GM23248 (cell line): ENCODE measurements around the gene OR5K4. TPM values are rescaled to one million over a fixed set of nuclear protein-coding genes. Genes with fewer than 3 reads are reported as not detected.

ENCODE experiments used
- DNase-seq: peaks from one replicate; pipeline ENCODE4 v3.0.0-alpha.2; 2015
- H2AFZ ChIP-seq: fragments of 200-600 bp; sonication (generic); 2 replicates; pipeline ENCODE4 v1.6.1; 2016; ENCODE audit warnings: antibody characterized with exemption
- H3F3A ChIP-seq: fragments of 200-600 bp; sonication (generic); 2 replicates; pipeline ENCODE4 v1.6.1; 2016; ENCODE audit warnings: mild to moderate bottlenecking, antibody characterized with exemption, mixed run types; ENCODE audit not compliant: insufficient read depth
- H3K27ac ChIP-seq: fragments of 200-600 bp; sonication (generic); 2 replicates; pipeline ENCODE4 v1.5.1; 2016; ENCODE audit warnings: mild to moderate bottlenecking
- H3K27me3 ChIP-seq: fragments of 200-600 bp; sonication (generic); replicated peaks from 2 replicates; pipeline ENCODE4 v1.6.1; 2016; ENCODE audit warnings: mild to moderate bottlenecking; ENCODE audit not compliant: insufficient read depth
- H3K36me3 ChIP-seq: fragments of 200-600 bp; sonication (generic); 2 replicates; pipeline ENCODE4 v1.6.1; 2016; ENCODE audit warnings: low read depth, mild to moderate bottlenecking
- H3K4me1 ChIP-seq: fragments of 200-600 bp; sonication (generic); 2 replicates; pipeline ENCODE4 v1.6.1; 2016; ENCODE audit warnings: mild to moderate bottlenecking; ENCODE audit not compliant: insufficient read depth
- H3K4me2 ChIP-seq: fragments of 200-600 bp; sonication (generic); one replicate; pipeline ENCODE4 v1.6.1; 2016; ENCODE audit warnings: mild to moderate bottlenecking; ENCODE audit not compliant: unreplicated experiment
- H3K4me3 ChIP-seq: fragments of 200-600 bp; sonication (generic); 2 replicates; pipeline ENCODE4 v1.5.1; 2016; ENCODE audit warnings: mild to moderate bottlenecking
- H3K79me2 ChIP-seq: fragments of 200-600 bp; sonication (generic); 2 replicates; pipeline ENCODE4 v1.6.1; 2016; ENCODE audit warnings: mild to moderate bottlenecking; ENCODE audit not compliant: insufficient read depth
- H3K9ac ChIP-seq: fragments of 200-600 bp; sonication (generic); 2 replicates; pipeline ENCODE4 v1.6.1; 2016; ENCODE audit warnings: mild to moderate bottlenecking
- H3K9me2 ChIP-seq: fragments of 200-600 bp; sonication (generic); 2 replicates; pipeline ENCODE4 v1.6.1; 2016; ENCODE audit warnings: mixed run types, mild to moderate bottlenecking, moderate library complexity; ENCODE audit not compliant: insufficient read depth
- H3K9me3 ChIP-seq: fragments of 200-600 bp; sonication (generic); one replicate; pipeline ENCODE4 v1.6.1; 2017; ENCODE audit warnings: low read depth
- H4K20me1 ChIP-seq: fragments of 200-600 bp; sonication (generic); 2 replicates; pipeline ENCODE4 v1.6.0; 2016; ENCODE audit not compliant: insufficient read depth
- EZH2 ChIP-seq: fragments of 200-600 bp; sonication (generic); IDR thresholded peaks from 2 replicates; pipeline ENCODE4 v1.6.1; 2018; ENCODE audit warnings: antibody characterized with exemption, mild to moderate bottlenecking; ENCODE audit not compliant: insufficient read depth, poor library complexity, severe bottlenecking
- EZH2phosphoT487 ChIP-seq: fragments of 200-600 bp; sonication (generic); IDR thresholded peaks from 2 replicates; pipeline ENCODE4 v1.6.1; 2018; ENCODE audit warnings: antibody characterized with exemption, moderate library complexity, mild to moderate bottlenecking, low read depth; ENCODE audit not compliant: insufficient read depth
- WGBS, 2 experiments: methylation state at CpG; one replicate each; pipeline ENCODE4 v1.1.6; 2015 to 2017; ENCODE audit warnings: low lambda C conversion rate in 2 of 2, low coverage in 1 of 2; ENCODE audit errors: missing lambda C conversion rate in 2 of 2; 5-methylcytosine and 5-hydroxymethylcytosine counted together
- in situ Hi-C: fragments of 300-500 bp; cut with MboI; formaldehyde crosslinking; loops from 2 replicates; pipeline ENCODE4 v1.15.0; 2020
- polyA plus RNA-seq: library from polyadenylated mRNA; unstranded; fragments of >200 nt; fragmentation: Nextera tagmentation; extraction: Ambion mirVana; gene quantifications from 2 replicates; pipeline ENCODE4 v1.2.1, GENCODE V29; 2016
- total RNA-seq: library from RNA; depleted of rRNA; stranded (reverse); fragments of >200 nt; shearing (Covaris generic); gene quantifications from 2 replicates; pipeline ENCODE4 v1.2.3, GENCODE V29; 2014

Gene OR5K4
- total and polyA plus RNA-seq, 2 experiments from 2014 or later: not detected

DNA sequence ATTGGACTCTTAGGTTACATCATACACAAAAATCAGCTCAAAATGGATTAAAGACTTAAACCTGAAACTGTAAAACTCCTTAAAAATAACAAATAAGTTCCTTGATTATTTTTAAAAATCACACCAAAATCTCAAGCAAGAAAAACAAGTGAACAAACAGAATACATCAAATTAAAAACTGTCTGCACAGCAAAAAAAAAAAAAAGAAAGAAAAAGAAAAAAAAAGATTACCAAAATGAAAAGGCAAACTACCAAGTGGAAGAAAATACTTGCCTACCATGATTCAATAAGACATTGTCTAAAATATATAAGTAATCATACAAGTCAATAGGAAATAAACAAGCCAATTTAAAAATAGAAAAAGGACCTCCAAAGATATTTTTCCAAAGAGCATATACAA lies 17.5 kb downstream of the OR5K4 start:
- H3K9me3 ChIP-seq: no peaks in the 10 kb centered on the region
- no peak overlapping the region for H3K4me2 ChIP-seq
- no peak overlapping the region for H3K4me3 ChIP-seq
- no peak overlapping the region for H2AFZ ChIP-seq
- no peak overlapping the region for H3K9ac ChIP-seq
- in situ Hi-C loops: no loop called here
- TF ChIP-seq EZH2phosphoT487 (no peak), EZH2 (no peak)
- no peaks in the 10 kb centered on the region for H4K20me1 ChIP-seq
- no peaks in the 10 kb centered on the region for H3K27me3 ChIP-seq
- H3K27ac ChIP-seq: no peak overlapping the region
- no peaks in the 10 kb centered on the region for H3K4me1 ChIP-seq
- no peaks in the 10 kb centered on the region for H3F3A ChIP-seq
- no peaks in the 10 kb centered on the region for H3K79me2 ChIP-seq
- DNase-seq: no peak
- no peaks in the 10 kb centered on the region for H3K9me2 ChIP-seq
- H3K36me3 ChIP-seq: no peaks in the 10 kb centered on the region

DNA sequence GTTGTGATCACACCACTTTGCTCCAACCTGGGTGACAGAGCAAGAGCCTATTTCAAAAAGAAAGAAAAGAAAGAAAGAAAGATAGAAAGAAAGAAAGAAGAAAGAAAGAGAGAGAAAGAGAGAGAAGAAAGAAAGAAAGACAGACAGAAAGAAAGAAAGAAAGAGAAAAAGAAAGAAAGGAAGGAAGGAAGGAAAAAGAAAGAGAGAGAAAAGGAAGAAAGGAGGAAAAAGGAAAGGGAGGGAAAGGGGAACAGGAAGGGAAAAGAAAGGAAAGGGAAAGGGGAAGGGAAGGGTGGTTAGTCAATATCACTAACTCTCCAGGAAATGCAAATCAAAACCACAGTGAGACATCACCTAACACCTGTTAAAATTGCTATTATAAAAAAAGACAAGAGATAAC lies 18.2 kb downstream of the OR5K4 start:
- Histone ChIP-seq H3K4me2 (no peak overlapping the region), H3K27ac (no peak overlapping the region), H2AFZ (no peak overlapping the region), H3K9me3 (no peaks in the 10 kb centered on the region), H3K9ac (no peak overlapping the region), H3K9me2 (no peaks in the 10 kb centered on the region), H3K4me1 (no peaks in the 10 kb centered on the region), H3K79me2 (no peaks in the 10 kb centered on the region), H4K20me1 (no peaks in the 10 kb centered on the region), H3K4me3 (no peak overlapping the region), H3K36me3 (no peaks in the 10 kb centered on the region), H3F3A (no peaks in the 10 kb centered on the region), H3K27me3 (no peaks in the 10 kb centered on the region)
- in situ Hi-C loops: no loop called here
- DNase-seq: no peak
- TF ChIP-seq EZH2phosphoT487: no peak
- TF ChIP-seq EZH2: no peak

DNA sequence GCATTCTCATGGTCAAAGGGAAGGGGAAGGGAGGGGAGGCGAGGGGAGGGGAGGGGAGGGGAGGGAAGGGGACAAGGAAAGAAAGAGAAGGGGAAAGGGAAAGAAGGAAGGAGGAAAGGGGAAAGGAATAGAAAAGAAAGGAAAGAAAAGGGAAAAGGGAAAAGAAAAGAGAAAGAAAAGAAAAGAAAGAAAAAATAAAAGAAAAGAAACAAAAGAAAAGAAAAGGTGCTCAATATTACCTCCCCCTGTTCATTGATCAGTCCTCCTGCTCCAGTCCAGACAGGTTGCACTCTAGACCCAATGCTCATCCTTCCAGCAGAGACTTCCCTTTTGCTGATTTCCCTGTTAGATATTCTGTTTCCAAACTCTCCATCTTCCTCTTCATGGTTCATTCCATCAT lies 18.8 kb downstream of the OR5K4 start:
- Histone ChIP-seq H3K4me3 (no peak overlapping the region), H3K9me2 (no peaks in the 10 kb centered on the region), H3K27ac (no peak overlapping the region), H4K20me1 (no peaks in the 10 kb centered on the region), H3K4me1 (no peaks in the 10 kb centered on the region), H3K79me2 (no peaks in the 10 kb centered on the region), H3F3A (no peaks in the 10 kb centered on the region), H3K4me2 (no peak overlapping the region), H2AFZ (no peak overlapping the region), H3K9me3 (no peaks in the 10 kb centered on the region), H3K36me3 (no peaks in the 10 kb centered on the region), H3K9ac (no peak overlapping the region), H3K27me3 (no peaks in the 10 kb centered on the region)
- in situ Hi-C loops: no loop called here
- DNase-seq: no peak
- WGBS, 2 experiments: 0% methylated on average over 1 of the region's 1 CpG
- TF ChIP-seq EZH2 (no peak), EZH2phosphoT487 (no peak)

DNA sequence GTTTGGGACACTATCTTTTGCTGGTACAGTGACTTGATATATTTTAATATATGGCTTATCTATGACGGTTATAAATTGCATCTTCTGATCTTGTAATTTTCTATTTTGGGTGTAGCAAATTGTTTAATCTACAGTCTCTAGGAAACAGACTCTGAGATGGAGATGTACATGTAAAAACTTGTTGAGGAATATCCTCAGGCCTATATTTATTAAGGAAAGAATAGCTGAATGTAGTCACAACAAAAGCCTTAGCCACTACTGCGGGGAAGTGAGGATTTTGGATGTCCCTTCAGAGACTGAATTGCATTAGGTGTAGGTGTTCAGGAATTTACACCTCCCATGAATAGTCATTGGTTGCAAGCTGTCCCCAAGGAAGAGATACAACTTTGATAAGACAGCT lies 23.0 kb downstream of the OR5K4 start:
- no peaks in the 10 kb centered on the region for H3F3A ChIP-seq
- no peak overlapping the region for H3K27ac ChIP-seq
- H3K4me2 ChIP-seq: no peak overlapping the region
- TF ChIP-seq EZH2 (no peak), EZH2phosphoT487 (no peak)
- H3K9me3 ChIP-seq: no peaks in the 10 kb centered on the region
- H4K20me1 ChIP-seq: no peaks in the 10 kb centered on the region
- no peak overlapping the region for H3K4me3 ChIP-seq
- in situ Hi-C loops: no loop called here
- no peaks in the 10 kb centered on the region for H3K27me3 ChIP-seq
- 24 to 30% methylated on average over 2 of the region's 2 CpGs for WGBS, 2 experiments
- no peaks in the 10 kb centered on the region for H3K4me1 ChIP-seq
- H3K36me3 ChIP-seq: no peaks in the 10 kb centered on the region
- DNase-seq: no peak
- no peaks in the 10 kb centered on the region for H3K9me2 ChIP-seq
- H3K9ac ChIP-seq: no peak overlapping the region
- no peaks in the 10 kb centered on the region for H3K79me2 ChIP-seq
- H2AFZ ChIP-seq: no peak overlapping the region

DNA sequence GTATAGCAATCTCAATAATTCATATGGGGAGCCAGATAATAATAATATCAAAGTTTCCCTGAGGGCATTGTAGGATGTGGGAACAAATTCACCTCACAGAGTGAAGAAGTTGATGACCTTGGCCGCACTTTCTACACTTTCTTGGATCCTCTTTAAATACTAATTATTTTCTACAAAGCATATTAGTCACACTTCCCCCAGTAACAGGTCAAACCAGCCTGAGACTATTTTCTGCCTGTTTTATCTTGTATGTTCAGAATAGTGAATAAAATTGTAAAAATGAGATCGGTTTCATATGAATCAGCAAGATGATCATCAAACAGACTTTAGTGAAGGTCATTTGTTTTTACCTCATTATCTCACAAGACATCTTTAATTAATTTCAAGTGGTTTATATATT lies 34.5 kb downstream of the OR5K4 start:
- DNase-seq: no peak
- Histone ChIP-seq H3F3A (no peaks in the 10 kb centered on the region), H2AFZ (no peak overlapping the region), H3K4me1 (no peaks in the 10 kb centered on the region), H3K79me2 (no peaks in the 10 kb centered on the region), H4K20me1 (no peaks in the 10 kb centered on the region), H3K9ac (no peak overlapping the region), H3K27me3 (no peaks in the 10 kb centered on the region), H3K4me3 (no peak overlapping the region), H3K9me2 (no peaks in the 10 kb centered on the region), H3K9me3 (no peaks in the 10 kb centered on the region), H3K27ac (no peak overlapping the region), H3K36me3 (no peaks in the 10 kb centered on the region), H3K4me2 (no peak overlapping the region)
- TF ChIP-seq EZH2 (no peak), EZH2phosphoT487 (no peak)
- WGBS, 2 experiments: 23 to 30% methylated on average over 2 of the region's 2 CpGs
- in situ Hi-C loops: no loop called here
